ENCODE measurements around the gene HNRNPC.

Gene HNRNPC

DNA sequence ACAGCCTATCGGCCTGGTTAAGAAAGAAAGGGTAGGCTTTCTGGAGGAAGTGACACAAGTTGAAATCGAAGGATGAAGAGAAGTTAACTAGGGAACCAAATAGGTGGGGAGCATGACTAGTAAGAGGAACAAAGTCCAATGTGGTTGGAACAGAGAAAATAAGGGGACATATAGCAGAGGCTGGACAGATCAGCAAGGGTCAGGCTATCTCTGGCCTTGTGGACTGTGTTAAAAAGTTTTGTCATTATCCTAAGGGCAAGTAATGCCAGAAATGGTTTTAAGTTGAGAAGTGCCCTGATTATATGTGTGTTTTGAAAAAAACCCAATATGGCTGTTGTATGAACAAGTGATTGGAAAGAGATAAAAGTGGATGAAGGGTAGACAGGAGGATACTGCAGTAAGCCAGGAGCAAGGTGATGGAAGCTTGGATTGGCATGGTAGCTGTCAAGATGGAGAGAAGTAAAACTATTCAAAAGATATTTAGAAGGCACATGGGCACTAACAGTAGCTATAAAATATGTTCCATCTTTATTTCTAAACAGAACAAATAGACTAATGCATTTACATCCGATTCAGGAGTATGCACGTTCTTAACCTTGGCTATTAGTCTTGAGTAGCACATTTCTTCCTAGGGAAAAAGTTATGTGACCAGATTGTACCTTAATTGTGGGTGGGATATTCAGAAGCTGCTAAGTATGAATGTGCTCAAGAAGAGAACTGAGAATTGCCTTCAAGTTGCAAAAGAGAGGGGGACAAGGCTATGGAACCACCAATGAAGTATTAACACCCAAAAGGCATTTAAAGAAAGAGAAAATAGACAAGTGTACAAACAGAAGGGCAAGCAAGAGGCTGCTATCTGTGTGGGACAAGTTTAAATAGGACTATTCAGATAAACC lies 66.5 kb downstream of the HNRNPC start:
- TF ChIP-seq GATA2 (IDR thresholded peaks at IDR 0.05; ENCODE audit: low read depth, low read length) (no peak), GATA3 (IDR thresholded peaks at IDR 0.05; ENCODE audit: low read depth, low read length) (no peak)

DNA sequence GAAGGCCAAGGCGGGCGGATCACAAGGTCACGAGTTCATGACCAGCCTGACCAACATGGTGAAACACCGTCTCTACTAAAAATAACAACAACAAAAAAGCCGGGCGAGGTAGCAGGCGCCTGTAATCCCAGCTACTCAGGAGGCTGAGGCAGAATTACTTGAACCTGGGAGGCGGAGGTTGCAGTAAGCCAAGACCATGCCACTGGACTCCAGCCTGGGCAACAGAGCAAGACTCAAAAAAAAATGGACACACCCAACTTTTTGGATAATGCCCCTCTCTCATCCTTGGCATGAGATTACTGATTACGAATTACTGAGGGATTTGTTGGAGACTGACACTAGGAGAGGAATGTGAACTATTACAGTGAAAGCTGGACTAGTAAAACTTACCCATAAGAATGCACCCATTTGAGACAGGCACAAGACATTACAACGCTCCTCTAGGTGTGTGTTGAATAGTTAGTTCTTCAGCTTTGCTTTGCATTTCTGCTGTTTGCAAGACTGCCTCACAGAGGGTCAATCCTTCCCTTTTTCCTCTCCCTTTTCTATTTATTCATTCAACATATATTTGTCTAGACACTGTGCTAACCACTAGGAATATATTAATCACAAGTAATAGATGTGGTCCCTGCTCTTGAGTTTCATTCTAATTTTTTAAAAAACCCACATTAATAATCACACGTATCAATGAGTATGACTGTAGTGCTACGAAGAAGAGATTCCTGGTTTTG lies 67.3 kb downstream of the HNRNPC start:
- TF ChIP-seq GATA2 (IDR thresholded peaks at IDR 0.05; ENCODE audit: low read depth, low read length): no peak
- no peak for TF ChIP-seq GATA3 (IDR thresholded peaks at IDR 0.05; ENCODE audit: low read depth, low read length)

GRCh38 chr14:21200752-21201461 lies 68.3 kb downstream of the HNRNPC start:
- no peak for TF ChIP-seq GATA3 (IDR thresholded peaks at IDR 0.05; ENCODE audit: low read depth, low read length)
- no peak for TF ChIP-seq GATA2 (IDR thresholded peaks at IDR 0.05; ENCODE audit: low read depth, low read length)

GRCh38 chr14:21199611-21200560 lies 69.4 kb downstream of the HNRNPC start:
- TF ChIP-seq GATA2 (IDR thresholded peaks at IDR 0.05; ENCODE audit: low read depth, low read length): no peak
- no peak for TF ChIP-seq GATA3 (IDR thresholded peaks at IDR 0.05; ENCODE audit: low read depth, low read length)

GRCh38 chr14:21197418-21198205 lies 71.6 kb downstream of the HNRNPC start:
- TF ChIP-seq GATA2 (IDR thresholded peaks at IDR 0.05; ENCODE audit: low read depth, low read length): no peak
- TF ChIP-seq GATA3 (IDR thresholded peaks at IDR 0.05; ENCODE audit: low read depth, low read length): no peak

DNA sequence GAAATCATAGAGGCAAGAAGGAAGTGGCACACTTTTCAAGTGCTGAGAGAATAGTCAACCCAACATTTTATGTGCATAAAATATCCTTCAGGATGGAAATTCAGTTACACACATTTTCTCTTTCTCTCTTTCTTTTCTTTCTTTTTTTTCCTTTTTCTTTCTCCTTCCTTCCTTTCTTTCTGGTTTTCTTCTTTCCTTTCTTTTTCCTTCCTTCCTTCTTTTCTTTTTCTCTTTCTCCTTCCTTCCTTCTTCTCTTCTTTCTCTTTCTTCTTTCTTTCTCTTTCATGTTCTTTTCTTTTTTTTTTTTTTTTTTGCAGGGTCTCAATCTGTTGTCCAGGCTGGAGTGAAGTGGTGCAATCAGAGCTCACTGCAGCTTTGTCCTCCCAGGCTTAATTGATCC lies 74.6 kb downstream of the HNRNPC start:
- TF ChIP-seq GATA3 (IDR thresholded peaks at IDR 0.05; ENCODE audit: low read depth, low read length) (no peak), GATA2 (IDR thresholded peaks at IDR 0.05; ENCODE audit: low read depth, low read length) (no peak)

DNA sequence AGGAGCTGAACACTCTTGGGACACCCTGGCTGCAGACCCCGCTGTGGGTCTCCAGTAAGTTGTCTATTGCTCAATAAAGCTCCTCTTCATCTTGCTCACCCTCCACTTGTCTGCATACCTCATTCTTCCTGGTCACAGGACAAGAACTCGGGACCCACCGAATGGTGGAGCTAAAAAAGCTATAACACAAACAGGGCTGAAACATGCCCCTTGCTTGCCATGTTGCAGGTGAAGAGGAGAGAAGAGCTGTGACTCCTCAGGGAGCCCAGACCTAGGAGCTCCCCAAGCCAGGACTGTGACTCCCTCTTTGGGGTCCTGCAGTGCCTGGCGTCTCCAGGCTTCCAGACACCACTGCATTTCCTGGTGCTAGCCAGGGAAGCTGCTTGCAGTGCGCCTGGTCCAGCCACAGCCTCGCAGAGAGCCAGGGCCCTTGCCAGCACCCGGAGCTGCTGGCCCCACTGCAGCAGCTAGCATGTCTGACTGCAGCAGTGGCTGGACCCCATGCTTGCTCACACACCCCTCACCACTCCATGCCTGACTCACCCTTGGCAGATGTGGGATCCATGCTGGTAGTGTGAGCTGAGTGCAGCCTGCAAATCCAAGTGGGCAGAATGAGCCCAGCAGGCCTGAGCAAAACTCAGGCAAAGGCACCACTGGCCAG lies 76.2 kb downstream of the HNRNPC start:
- TF ChIP-seq GATA2 (IDR thresholded peaks at IDR 0.05; ENCODE audit: low read depth, low read length) (no peak), GATA3 (IDR thresholded peaks at IDR 0.05; ENCODE audit: low read depth, low read length) (no peak)

DNA sequence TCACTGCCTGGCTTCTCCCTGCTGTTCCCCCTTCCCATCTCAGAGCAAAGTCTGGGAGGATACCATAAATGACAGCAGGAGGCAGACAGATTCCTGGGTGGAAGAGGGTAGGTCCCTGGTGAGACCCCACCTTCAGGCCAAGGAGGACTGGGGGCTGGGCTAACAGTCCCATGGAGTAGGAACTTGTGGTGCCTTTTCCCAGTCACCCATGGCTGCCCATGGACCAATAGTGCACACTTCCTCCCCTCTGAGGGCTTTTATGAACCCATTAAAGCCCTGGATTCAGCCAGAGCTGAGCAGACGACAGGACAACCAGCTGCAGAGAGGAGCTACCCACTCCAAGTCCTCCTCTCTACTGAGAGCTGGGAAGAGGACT lies 76.8 kb downstream of the HNRNPC start:
- no peak for TF ChIP-seq GATA3 (IDR thresholded peaks at IDR 0.05; ENCODE audit: low read depth, low read length)
- TF ChIP-seq GATA2 (IDR thresholded peaks at IDR 0.05; ENCODE audit: low read depth, low read length): no peak

DNA sequence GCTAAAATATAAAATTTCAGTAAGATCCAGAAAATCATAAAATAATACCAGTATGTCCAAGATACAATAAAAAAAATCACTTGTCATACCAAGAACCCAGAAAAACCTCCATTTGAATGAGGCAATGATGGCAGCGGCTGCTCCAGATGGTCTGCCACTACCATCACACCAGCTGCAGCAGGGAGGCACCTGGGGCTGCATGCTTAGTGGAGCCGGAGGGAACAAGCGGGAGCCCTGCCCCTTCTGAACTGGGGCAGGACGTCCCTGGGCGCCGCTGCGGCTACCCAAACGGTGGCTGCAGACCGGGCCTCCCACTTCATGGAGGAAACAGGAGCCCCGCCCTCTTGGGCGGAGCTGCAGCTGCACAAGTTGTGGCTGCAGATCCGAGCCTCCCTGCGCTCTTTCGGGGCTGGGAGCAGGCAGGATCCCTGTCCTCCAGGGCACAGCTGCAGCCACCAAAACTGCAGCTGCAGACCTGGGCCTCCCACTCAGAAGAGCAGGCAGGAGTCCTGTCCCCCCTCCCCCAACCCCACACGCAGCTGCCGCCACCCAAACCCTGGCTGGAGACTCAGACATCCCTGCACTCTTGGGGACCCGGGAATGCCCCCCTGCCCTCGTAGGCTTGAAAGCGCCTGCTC lies 77.3 kb downstream of the HNRNPC start:
- TF ChIP-seq GATA3 (IDR thresholded peaks at IDR 0.05; ENCODE audit: low read depth, low read length): no peak
- TF ChIP-seq GATA2 (IDR thresholded peaks at IDR 0.05; ENCODE audit: low read depth, low read length): no peak

- TF ChIP-seq GATA2 (IDR thresholded peaks at IDR 0.05; ENCODE audit: low read depth, low read length) (no peak), GATA3 (IDR thresholded peaks at IDR 0.05; ENCODE audit: low read depth, low read length) (no peak)
Measured at GRCh38 chr14:21191261-21191808, 77.9 kb downstream of the HNRNPC start.

DNA sequence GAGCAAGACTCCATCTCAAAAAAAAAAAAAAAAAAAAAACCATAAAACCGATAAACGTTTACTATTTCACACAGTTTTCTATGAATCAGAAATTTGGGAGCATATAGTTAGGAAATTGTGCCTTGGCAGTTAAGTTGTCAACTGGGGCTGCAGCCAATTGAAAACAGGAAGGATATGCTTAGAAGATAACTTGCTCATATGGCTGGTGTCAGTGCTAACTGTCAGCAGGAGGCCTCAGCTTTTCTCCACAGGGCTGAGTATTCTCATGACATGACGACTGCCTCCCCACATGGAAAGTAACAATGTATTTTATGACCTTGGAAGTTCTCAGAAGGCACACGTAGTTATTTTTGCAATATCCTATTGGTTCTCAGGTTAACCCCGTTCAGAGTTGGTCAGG lies 83.8 kb downstream of the HNRNPC start:
- TF ChIP-seq GATA2 (IDR thresholded peaks at IDR 0.05; ENCODE audit: low read depth, low read length) (no peak), GATA3 (IDR thresholded peaks at IDR 0.05; ENCODE audit: low read depth, low read length) (no peak)
